T-helper 2 cell treated with Interferon-gamma antibody and Interleukin-4, amounts not matched to agents 5 μg/mL and 100 μg/mL, for 36 hours (primary cell): ENCODE data around the gene ZKSCAN2.

Source experiments
- DNase-seq: peaks from one replicate; pipeline ENCODE4 v3.0.0; 2021; ENCODE audit warnings: low spot score
- H3K27ac Mint-ChIP-seq: one replicate; pipeline ENCODE4 v1.8.0; 2021; ENCODE audit warnings: mild to moderate bottlenecking, mixed read lengths
- H3K27me3 Mint-ChIP-seq: one replicate; pipeline ENCODE4 v1.8.0; 2021; ENCODE audit warnings: low read depth, mixed read lengths
- H3K36me3 Mint-ChIP-seq: one replicate; pipeline ENCODE4 v1.8.0; 2021; ENCODE audit warnings: low read depth, mixed read lengths
- H3K4me1 Mint-ChIP-seq: one replicate; pipeline ENCODE4 v1.8.0; 2021; ENCODE audit warnings: low read depth, mixed read lengths
- H3K4me3 Mint-ChIP-seq: one replicate; pipeline ENCODE4 v1.8.0; 2022; ENCODE audit warnings: mild to moderate bottlenecking, moderate library complexity, mixed read lengths
- H3K9me3 Mint-ChIP-seq: one replicate; pipeline ENCODE4 v1.8.0; 2021; ENCODE audit warnings: mixed read lengths

ZKSCAN2 gene

GRCh38 chr16:25257956-25258860 lies 563 bp upstream of the ZKSCAN2 start:
- peak; percentile 77 for DNase-seq
- no peaks in the 10 kb centered on the region for H3K27me3 Mint-ChIP-seq
- H3K27ac Mint-ChIP-seq = peak overlapping the region; percentile 95
- H3K4me3 Mint-ChIP-seq = peak overlapping the region; percentile 99
- H3K4me1 Mint-ChIP-seq = peaks cover 37% of the 10 kb centered on the region
- no peaks in the 10 kb centered on the region for H3K9me3 Mint-ChIP-seq
- H3K36me3 Mint-ChIP-seq = peaks cover 29% of the 10 kb centered on the region

GRCh38 chr16:25256695-25257469 lies 763 bp downstream of the ZKSCAN2 start:
- H3K4me3 Mint-ChIP-seq = peak overlapping the region; percentile 99
- DNase-seq = no peak
- H3K4me1 Mint-ChIP-seq = peaks cover 42% of the 10 kb centered on the region
- peaks cover 26% of the 10 kb centered on the region for H3K36me3 Mint-ChIP-seq
- H3K27ac Mint-ChIP-seq = peak overlapping the region; percentile 98
- H3K27me3 Mint-ChIP-seq = no peaks in the 10 kb centered on the region
- H3K9me3 Mint-ChIP-seq = no peaks in the 10 kb centered on the region

- Mint-ChIP-seq H3K36me3 (peaks cover 18% of the 10 kb centered on the region), H3K4me3 (no peak overlapping the region), H3K27me3 (no peaks in the 10 kb centered on the region), H3K27ac (no peak overlapping the region), H3K4me1 (peaks cover 23% of the 10 kb centered on the region), H3K9me3 (no peaks in the 10 kb centered on the region)
- DNase-seq = no peak
Observed at GRCh38 chr16:25253322-25253721, 4.3 kb downstream of the ZKSCAN2 start.

GRCh38 chr16:25250467-25250866 lies 7.2 kb downstream of the ZKSCAN2 start:
- no peak overlapping the region for H3K27ac Mint-ChIP-seq

GRCh38 chr16:25235991-25236390 lies 21.7 kb downstream of the ZKSCAN2 start:
- peaks cover 2% of the 10 kb centered on the region for H3K36me3 Mint-ChIP-seq
- no peaks in the 10 kb centered on the region for H3K9me3 Mint-ChIP-seq
- no peak overlapping the region for H3K4me3 Mint-ChIP-seq
- H3K4me1 Mint-ChIP-seq = peaks cover 3% of the 10 kb centered on the region
- no peak for DNase-seq
- H3K27ac Mint-ChIP-seq = no peak overlapping the region
- no peaks in the 10 kb centered on the region for H3K27me3 Mint-ChIP-seq

More at GRCh38 chr16:25250467-25250866, 7.2 kb downstream of the ZKSCAN2 start:
- no peak overlapping the region for H3K4me3 Mint-ChIP-seq
- H3K27me3 Mint-ChIP-seq = no peaks in the 10 kb centered on the region
- H3K36me3 Mint-ChIP-seq = peaks cover 36% of the 10 kb centered on the region
- peaks cover 6% of the 10 kb centered on the region for H3K9me3 Mint-ChIP-seq
- DNase-seq = no peak
- peaks cover 10% of the 10 kb centered on the region for H3K4me1 Mint-ChIP-seq

- DNase-seq = no peak
- no peaks in the 10 kb centered on the region for H3K27me3 Mint-ChIP-seq
- no peak overlapping the region for H3K4me3 Mint-ChIP-seq
- H3K4me1 Mint-ChIP-seq = peaks cover 4% of the 10 kb centered on the region
- H3K9me3 Mint-ChIP-seq = no peaks in the 10 kb centered on the region
- no peaks in the 10 kb centered on the region for H3K36me3 Mint-ChIP-seq
- H3K27ac Mint-ChIP-seq = no peak overlapping the region
Observed at GRCh38 chr16:25228372-25228771, 29.3 kb downstream of the ZKSCAN2 start.

GRCh38 chr16:25224731-25225319 lies 32.8 kb downstream of the ZKSCAN2 start:
- Mint-ChIP-seq H3K27me3 (no peaks in the 10 kb centered on the region), H3K36me3 (no peaks in the 10 kb centered on the region), H3K27ac (no peak overlapping the region), H3K4me1 (peaks cover 4% of the 10 kb centered on the region), H3K9me3 (no peaks in the 10 kb centered on the region), H3K4me3 (no peak overlapping the region)
- no peak for DNase-seq

- DNase-seq = no peak
- no peaks in the 10 kb centered on the region for H3K9me3 Mint-ChIP-seq
- H3K36me3 Mint-ChIP-seq = no peaks in the 10 kb centered on the region
- H3K4me3 Mint-ChIP-seq = no peak overlapping the region
- H3K4me1 Mint-ChIP-seq = peaks cover 4% of the 10 kb centered on the region
- no peak overlapping the region for H3K27ac Mint-ChIP-seq
- no peaks in the 10 kb centered on the region for H3K27me3 Mint-ChIP-seq
Observed at GRCh38 chr16:25223964-25224363, 33.7 kb downstream of the ZKSCAN2 start.

- Mint-ChIP-seq H3K9me3 (no peaks in the 10 kb centered on the region), H3K4me1 (peaks cover 4% of the 10 kb centered on the region), H3K4me3 (no peak overlapping the region), H3K27ac (no peak overlapping the region), H3K36me3 (no peaks in the 10 kb centered on the region), H3K27me3 (no peaks in the 10 kb centered on the region)
- DNase-seq = no peak
Observed at GRCh38 chr16:25222959-25223358, 34.7 kb downstream of the ZKSCAN2 start.

- no peak for DNase-seq
- no peaks in the 10 kb centered on the region for H3K9me3 Mint-ChIP-seq
- H3K27ac Mint-ChIP-seq = no peak overlapping the region
- H3K4me1 Mint-ChIP-seq = no peaks in the 10 kb centered on the region
- H3K4me3 Mint-ChIP-seq = no peak overlapping the region
- H3K27me3 Mint-ChIP-seq = no peaks in the 10 kb centered on the region
- no peaks in the 10 kb centered on the region for H3K36me3 Mint-ChIP-seq
Observed at GRCh38 chr16:25219070-25219737, 38.4 kb downstream of the ZKSCAN2 start.

GRCh38 chr16:25217921-25218320 lies 39.7 kb downstream of the ZKSCAN2 start:
- Mint-ChIP-seq H3K36me3 (no peaks in the 10 kb centered on the region), H3K9me3 (no peaks in the 10 kb centered on the region), H3K4me1 (no peaks in the 10 kb centered on the region), H3K27ac (no peak overlapping the region), H3K27me3 (no peaks in the 10 kb centered on the region), H3K4me3 (no peak overlapping the region)
- no peak for DNase-seq

GRCh38 chr16:25217112-25217511 lies 40.5 kb downstream of the ZKSCAN2 start:
- Mint-ChIP-seq H3K36me3 (no peaks in the 10 kb centered on the region), H3K4me1 (no peaks in the 10 kb centered on the region), H3K4me3 (no peak overlapping the region), H3K27ac (no peak overlapping the region), H3K9me3 (no peaks in the 10 kb centered on the region), H3K27me3 (no peaks in the 10 kb centered on the region)
- DNase-seq = no peak

- no peak for DNase-seq
- Mint-ChIP-seq H3K9me3 (no peaks in the 10 kb centered on the region), H3K27ac (no peak overlapping the region), H3K4me3 (no peak overlapping the region), H3K4me1 (peaks cover 2% of the 10 kb centered on the region), H3K27me3 (peaks cover 3% of the 10 kb centered on the region), H3K36me3 (no peaks in the 10 kb centered on the region)
Observed at GRCh38 chr16:25213709-25214397, 43.8 kb downstream of the ZKSCAN2 start.
